Measurements from ENCODE around the gene RNF169. TPM values are rescaled to one million over a fixed set of nuclear protein-coding genes. Genes with fewer than 3 reads are reported as not detected.

Gene RNF169
- total and polyA plus RNA-seq, 9 of the 15 experiments (the other 6 are each of a cell fraction or from before 2014, with no cell fraction given) = 0.68 to 18.1 (median 10.1) TPM

GRCh38 chr11:74748211-74749126, at the start of gene RNF169 (continued):
- TF ChIP-seq VEZF1 (CRISPR knock-in tag; IDR thresholded peaks at IDR 0.05) (peak; percentile 92), RBBP5 (IDR thresholded peaks at IDR 0.05; ENCODE audit: borderline replicate concordance, insufficient read depth, low read length, poor library complexity, severe bottlenecking) (peak; percentile 93), NCOA6 (IDR thresholded peaks at IDR 0.05) (peak; percentile 84), SPI1 (IDR thresholded peaks at IDR 0.05; ENCODE audit: borderline replicate concordance, low read depth, low read length) (no peak), GTF2A2 (tag; IDR thresholded peaks at IDR 0.05) (no peak), PML (IDR thresholded peaks at IDR 0.05; ENCODE audit: low read length) (0 out of 2 replicates have a peak, but pooled peaks have one; percentile 46), AFF1 (IDR thresholded peaks at IDR 0.05; ENCODE audit: low read depth in 1 of 2, partially characterized antibody in 2 of 2) (peak in 1 of 2 experiments; percentile 93), CHCHD3 (CRISPR knock-in tag; IDR thresholded peaks at IDR 0.05) (0 out of 2 replicates have a peak, but pooled peaks have one; percentile 54), DPF2 (IDR thresholded peaks at IDR 0.05) (0 out of 2 replicates have a peak, but pooled peaks have one; percentile 27), SMARCC2 (IDR thresholded peaks at IDR 0.05; ENCODE audit: low read depth) (no peak), GTF2F1 (IDR thresholded peaks at IDR 0.05; ENCODE audit: low read depth, low read length) (peak; percentile 33; the same call in 1 of the 2 replicates)

Data from K562 (cell line).